Heart left ventricle (tissue), 13 donors: ENCODE measurements around the gene KRTAP5-5.

Source experiments
- POLR2A ChIP-seq, 2 donors: fragments of 450-650 bp; IDR thresholded peaks; one replicate each; pipeline ENCODE4 v1.6.1; 2017; ENCODE audit warnings: antibody characterized with exemption in 2 of 2, mild to moderate bottlenecking in 2 of 2, moderate library complexity in 2 of 2
- TF ChIP-seq, protein P1 (sequence below), 12 donors: fragments of 200-600 bp; sonication (generic) in 4 of 12; IDR thresholded peaks; one replicate each; pipeline versions ENCODE4 v1.5.0 to v1.8.0; 2018 to 2022; ENCODE audit warnings: antibody characterized with exemption in 12 of 12, mild to moderate bottlenecking in 5 of 12
- donor health status: ischemic (EF 13 %, LVEDD 7.1; RV severe dilation, severe dysfunction).
- donor health status: DM: no; HTN: yes; CAD: no.
- donor health status: DM: no; HTN: no; CAD: no.
- donor health status: ischemic (EF 25% LVEDD 6.9; RV normal size, moderate dysfunction).
- donor health status: ischemic (EF 25% LVEDD 5.7; RV mildly dilated, moderate dysfunction).
- donor health status: ischemic (EF 35%, LVEDD 5.7; RV mildly dilated, moderate dysfunction).
- donor health status: nonischemic (EF 11% LVEDD 7.7; RV severe dilation, severe dysfunction).
- donor health status: DM: yes; HTN: yes; CAD: no.
- donor health status: PGD.
- donor health status: ischemic (EF 29% LVEDD 5.4; RV normal size, mild dysfunction).
- donor health status: nonischemic (EF 23%, LVEDD 6.1; RV moderate dilation, normal function).

DNA sequence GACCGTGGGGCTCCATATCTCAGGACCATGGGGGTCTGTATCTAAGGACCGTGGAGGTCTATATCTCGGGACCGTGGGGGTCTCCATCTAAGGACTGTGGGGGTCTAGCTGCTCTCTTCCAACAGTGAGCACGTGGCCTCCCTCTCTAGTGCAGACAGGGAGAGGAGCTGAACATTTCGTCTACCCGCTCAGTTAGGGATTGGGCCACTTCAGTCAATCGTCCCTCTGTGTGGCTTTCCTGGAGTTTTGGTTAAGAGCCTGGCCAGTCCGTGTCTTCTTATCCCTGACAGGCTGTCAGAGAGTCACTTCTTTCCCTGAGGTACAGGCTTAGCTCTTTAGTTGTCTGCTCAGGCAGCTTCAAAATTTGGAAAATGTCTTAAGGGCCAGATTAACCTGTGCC is 47.6 kb upstream of the KRTAP5-5 start:
- TF ChIP-seq, protein P1, sequence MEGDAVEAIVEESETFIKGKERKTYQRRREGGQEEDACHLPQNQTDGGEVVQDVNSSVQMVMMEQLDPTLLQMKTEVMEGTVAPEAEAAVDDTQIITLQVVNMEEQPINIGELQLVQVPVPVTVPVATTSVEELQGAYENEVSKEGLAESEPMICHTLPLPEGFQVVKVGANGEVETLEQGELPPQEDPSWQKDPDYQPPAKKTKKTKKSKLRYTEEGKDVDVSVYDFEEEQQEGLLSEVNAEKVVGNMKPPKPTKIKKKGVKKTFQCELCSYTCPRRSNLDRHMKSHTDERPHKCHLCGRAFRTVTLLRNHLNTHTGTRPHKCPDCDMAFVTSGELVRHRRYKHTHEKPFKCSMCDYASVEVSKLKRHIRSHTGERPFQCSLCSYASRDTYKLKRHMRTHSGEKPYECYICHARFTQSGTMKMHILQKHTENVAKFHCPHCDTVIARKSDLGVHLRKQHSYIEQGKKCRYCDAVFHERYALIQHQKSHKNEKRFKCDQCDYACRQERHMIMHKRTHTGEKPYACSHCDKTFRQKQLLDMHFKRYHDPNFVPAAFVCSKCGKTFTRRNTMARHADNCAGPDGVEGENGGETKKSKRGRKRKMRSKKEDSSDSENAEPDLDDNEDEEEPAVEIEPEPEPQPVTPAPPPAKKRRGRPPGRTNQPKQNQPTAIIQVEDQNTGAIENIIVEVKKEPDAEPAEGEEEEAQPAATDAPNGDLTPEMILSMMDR (IDR thresholded peaks at IDR 0.05), result no peak
- no peak for TF ChIP-seq POLR2A (IDR thresholded peaks at IDR 0.05)
